ENCODE data around the gene FFAR2.

- TF ChIP-seq CTCF (IDR thresholded peaks at IDR 0.05) (no peak), POLR2A (IDR thresholded peaks at IDR 0.05) (no peak)
Observed at GRCh38 chr19:35471946-35472345, 23.9 kb downstream of the FFAR2 start.
